ENCODE measurements around the gene ELOVL6. TPM values are rescaled to one million over a fixed set of nuclear protein-coding genes. Genes with fewer than 3 reads are reported as not detected.

The ELOVL6 gene
- total RNA-seq, 4 donors from 2014 or later: 3.4 to 25.9 (median 11.4) TPM

DNA sequence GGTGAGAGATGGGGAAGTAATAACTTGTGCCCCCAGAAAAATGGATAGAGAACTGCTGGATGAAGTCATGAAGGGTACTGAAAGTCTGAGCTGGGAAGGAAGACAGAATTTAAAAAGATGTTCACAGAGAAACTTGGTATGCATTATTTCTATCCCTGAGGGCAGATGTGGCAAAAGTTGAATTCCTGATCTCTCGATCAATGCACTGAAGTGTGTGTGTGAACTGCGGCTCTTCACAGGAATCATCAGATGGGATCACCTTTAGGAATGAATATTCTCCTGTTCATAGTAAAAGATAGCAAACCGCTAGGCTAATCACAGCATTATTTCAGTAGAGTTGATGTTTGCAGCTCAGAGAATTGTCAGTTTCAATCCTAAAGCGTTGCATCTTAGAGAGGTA lies 86.4 kb downstream of the ELOVL6 start:
- no peak for DNase-seq
- Histone ChIP-seq H3K4me1 (peaks cover 0 to 5% (median 1%) of the 10 kb centered on the region in 4 donors), H3K27ac (no peak overlapping the region), H3K36me3 (no peaks in the 10 kb centered on the region), H3K4me3 (no peak overlapping the region), H3K27me3 (no peaks in the 10 kb centered on the region), H3K9me3 (no peaks in the 10 kb centered on the region)
- intact Hi-C loops (cut with DNase I; ENCODE audit: low total_unique reads) (no loop called here), in situ Hi-C loops (cut with MboI; ENCODE audit: low pct_ligation_motif_present in 1 of 4, low pct_unique_long_range_greater_than_20kb in 1 of 4, low sequenced_read_pairs in 3 of 4) (no loop called here)
- no peak for TF ChIP-seq POLR2A (IDR thresholded peaks at IDR 0.05)
- no peak for TF ChIP-seq EP300 (IDR thresholded peaks at IDR 0.05; ENCODE audit: low read depth)
- TF ChIP-seq POLR2AphosphoS5 (IDR thresholded peaks at IDR 0.05): no peak
- TF ChIP-seq, protein P1, sequence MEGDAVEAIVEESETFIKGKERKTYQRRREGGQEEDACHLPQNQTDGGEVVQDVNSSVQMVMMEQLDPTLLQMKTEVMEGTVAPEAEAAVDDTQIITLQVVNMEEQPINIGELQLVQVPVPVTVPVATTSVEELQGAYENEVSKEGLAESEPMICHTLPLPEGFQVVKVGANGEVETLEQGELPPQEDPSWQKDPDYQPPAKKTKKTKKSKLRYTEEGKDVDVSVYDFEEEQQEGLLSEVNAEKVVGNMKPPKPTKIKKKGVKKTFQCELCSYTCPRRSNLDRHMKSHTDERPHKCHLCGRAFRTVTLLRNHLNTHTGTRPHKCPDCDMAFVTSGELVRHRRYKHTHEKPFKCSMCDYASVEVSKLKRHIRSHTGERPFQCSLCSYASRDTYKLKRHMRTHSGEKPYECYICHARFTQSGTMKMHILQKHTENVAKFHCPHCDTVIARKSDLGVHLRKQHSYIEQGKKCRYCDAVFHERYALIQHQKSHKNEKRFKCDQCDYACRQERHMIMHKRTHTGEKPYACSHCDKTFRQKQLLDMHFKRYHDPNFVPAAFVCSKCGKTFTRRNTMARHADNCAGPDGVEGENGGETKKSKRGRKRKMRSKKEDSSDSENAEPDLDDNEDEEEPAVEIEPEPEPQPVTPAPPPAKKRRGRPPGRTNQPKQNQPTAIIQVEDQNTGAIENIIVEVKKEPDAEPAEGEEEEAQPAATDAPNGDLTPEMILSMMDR (IDR thresholded peaks at IDR 0.05): no peak
- 82 to 97% methylated on average over 4 of the region's 4 CpGs for WGBS, 2 donors (ENCODE audit: low coverage in 1 of 2)

DNA sequence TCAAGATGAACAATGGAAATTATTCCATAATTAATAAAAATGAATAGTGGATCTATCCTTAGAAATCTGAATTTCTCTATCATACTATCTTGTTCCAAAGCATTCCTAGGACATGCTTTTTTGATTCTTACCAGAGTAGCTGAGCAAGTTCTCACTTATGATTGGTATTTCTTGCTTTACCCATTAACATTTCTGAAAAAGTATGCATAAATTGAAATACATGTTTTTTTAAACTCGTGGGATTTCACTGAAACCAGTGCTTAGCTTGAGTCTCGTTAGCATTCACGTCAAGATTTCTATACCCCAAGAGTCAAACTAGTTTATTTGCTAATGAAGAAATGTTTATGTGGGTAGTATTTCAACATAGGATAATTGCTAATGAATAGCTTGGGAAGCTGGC lies 89.0 kb downstream of the ELOVL6 start:
- in situ Hi-C loops (cut with MboI; ENCODE audit: low pct_ligation_motif_present in 1 of 4, low pct_unique_long_range_greater_than_20kb in 1 of 4, low sequenced_read_pairs in 3 of 4) (no loop called here), intact Hi-C loops (cut with DNase I; ENCODE audit: low total_unique reads) (no loop called here)
- H3K9me3 ChIP-seq: no peaks in the 10 kb centered on the region
- 82 to 90% methylated on average over 3 of the region's 3 CpGs for WGBS, 2 donors (ENCODE audit: low coverage in 1 of 2)
- no peaks in the 10 kb centered on the region for H3K27me3 ChIP-seq
- no peaks in the 10 kb centered on the region for H3K36me3 ChIP-seq
- H3K4me1 ChIP-seq: peaks cover 0 to 8% (median 2%) of the 10 kb centered on the region in 4 donors
- no peak overlapping the region for H3K4me3 ChIP-seq
- no peak overlapping the region for H3K27ac ChIP-seq
- TF ChIP-seq, protein P1 (IDR thresholded peaks at IDR 0.05): no peak
- no peak for TF ChIP-seq POLR2AphosphoS5 (IDR thresholded peaks at IDR 0.05)
- no peak for TF ChIP-seq POLR2A (IDR thresholded peaks at IDR 0.05)
- no peak for TF ChIP-seq EP300 (IDR thresholded peaks at IDR 0.05; ENCODE audit: low read depth)
- DNase-seq: no peak

GRCh38 chr4:110108960-110109359 lies 89.5 kb downstream of the ELOVL6 start:
- WGBS, 2 donors (ENCODE audit: low coverage in 1 of 2): 86 to 97% methylated on average over 1 of the region's 1 CpG
- in situ Hi-C loops (cut with MboI; ENCODE audit: low pct_ligation_motif_present in 1 of 4, low pct_unique_long_range_greater_than_20kb in 1 of 4, low sequenced_read_pairs in 3 of 4): no loop called here
- H3K4me1 ChIP-seq: peaks cover 0 to 8% (median 2%) of the 10 kb centered on the region in 4 donors
- TF ChIP-seq POLR2AphosphoS5 (IDR thresholded peaks at IDR 0.05) (no peak), POLR2A (IDR thresholded peaks at IDR 0.05) (no peak), EP300 (IDR thresholded peaks at IDR 0.05; ENCODE audit: low read depth) (no peak)
- TF ChIP-seq, protein P1 (IDR thresholded peaks at IDR 0.05): no peak
- no peak for DNase-seq
- no peaks in the 10 kb centered on the region for H3K9me3 ChIP-seq
- no peak overlapping the region for H3K27ac ChIP-seq
- no peaks in the 10 kb centered on the region for H3K36me3 ChIP-seq
- intact Hi-C loops (cut with DNase I; ENCODE audit: low total_unique reads): no loop called here
- H3K27me3 ChIP-seq: no peaks in the 10 kb centered on the region
- no peak overlapping the region for H3K4me3 ChIP-seq

DNA sequence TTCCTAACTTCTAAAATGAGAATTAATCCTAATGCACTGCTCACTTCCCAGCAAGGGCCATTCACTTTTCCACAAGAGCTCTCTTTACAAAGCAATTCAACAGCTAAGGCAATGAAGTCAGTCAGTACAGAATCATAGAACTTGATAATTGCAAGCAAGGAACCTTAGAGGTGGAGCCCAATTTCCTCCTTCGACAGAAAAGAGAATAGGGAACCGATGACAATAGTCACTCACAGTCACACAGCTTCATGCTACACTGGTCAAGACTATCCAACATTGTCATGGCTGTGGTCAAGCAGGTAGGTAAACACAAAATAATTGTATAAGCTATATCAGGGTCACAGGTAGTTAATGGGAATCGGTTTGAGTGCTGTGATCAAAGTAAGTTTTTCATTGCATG lies 90.0 kb downstream of the ELOVL6 start:
- no peaks in the 10 kb centered on the region for H3K9me3 ChIP-seq
- intact Hi-C loops (cut with DNase I; ENCODE audit: low total_unique reads) (no loop called here), in situ Hi-C loops (cut with MboI; ENCODE audit: low pct_ligation_motif_present in 1 of 4, low pct_unique_long_range_greater_than_20kb in 1 of 4, low sequenced_read_pairs in 3 of 4) (no loop called here)
- TF ChIP-seq, protein P1 (IDR thresholded peaks at IDR 0.05): no peak
- no peak for TF ChIP-seq POLR2A (IDR thresholded peaks at IDR 0.05)
- no peak for TF ChIP-seq EP300 (IDR thresholded peaks at IDR 0.05; ENCODE audit: low read depth)
- no peak for TF ChIP-seq POLR2AphosphoS5 (IDR thresholded peaks at IDR 0.05)
- no peaks in the 10 kb centered on the region for H3K36me3 ChIP-seq
- H3K27ac ChIP-seq: no peak overlapping the region
- DNase-seq: no peak
- 78 to 91% methylated on average over 3 of the region's 3 CpGs for WGBS, 2 donors (ENCODE audit: low coverage in 1 of 2)
- no peak overlapping the region for H3K4me3 ChIP-seq
- H3K27me3 ChIP-seq: no peaks in the 10 kb centered on the region
- peaks cover 0 to 8% (median 2%) of the 10 kb centered on the region in 4 donors for H3K4me1 ChIP-seq

Measured in transverse colon (tissue), 4 donors.